Measurements from ENCODE around the gene DMRTC2. TPM values are rescaled to one million over a fixed set of nuclear protein-coding genes. Genes with fewer than 3 reads are reported as not detected.

The DMRTC2 gene
- total and polyA plus RNA-seq, 2 of the 8 experiments (the other 6 are each of a cell fraction or from before 2014, with no cell fraction given) = not detected

GRCh38 chr19:41799444-41800000, 45.3 kb upstream of the DMRTC2 start:
- Histone ChIP-seq H3K79me2 (ENCODE audit: control insufficient read depth in 1 of 2, insufficient read depth in 2 of 2, low read length in 2 of 2) (no peaks in the 10 kb centered on the region), H2BK120ac (replicated peaks; ENCODE audit: low read depth, low read length) (no peak overlapping the region), H3K27ac (ENCODE audit: low read depth, low read length) (no peak overlapping the region), H4K91ac (replicated peaks; ENCODE audit: insufficient read length, low read length) (no peak overlapping the region), H3K9ac (replicated peaks in 1 of 4; ENCODE audit: extremely low read depth in 1 of 4, low read depth in 3 of 4, low read length in 3 of 4) (no peak overlapping the region), H3K14ac (ENCODE audit: insufficient read length) (no peak overlapping the region), H4K20me1 (replicated peaks in 1 of 2; ENCODE audit: control insufficient read depth in 1 of 2, insufficient read depth in 2 of 2, low read length in 2 of 2) (no peaks in the 10 kb centered on the region), H3K18ac (ENCODE audit: extremely low read depth, low read length) (no peak overlapping the region), H4K5ac (ENCODE audit: insufficient read length, low read depth, low read length) (no peak overlapping the region), H2AFZ (ENCODE audit: low read length) (no peak overlapping the region), H2BK15ac (ENCODE audit: low read length) (no peak overlapping the region), H3K56ac (replicated peaks; ENCODE audit: insufficient read length, low read depth, low read length) (no peak overlapping the region), H3K4ac (replicated peaks; ENCODE audit: insufficient read length, low read depth, low read length) (no peak overlapping the region), H3K79me1 (ENCODE audit: low read depth, low read length) (no peaks in the 10 kb centered on the region), H2BK12ac (ENCODE audit: low read depth, low read length) (no peak overlapping the region), H3K9me3 (ENCODE audit: insufficient read depth in 2 of 2, low read depth in 1 of 2, low read length in 1 of 2) (peaks cover 36 to 59% of the 10 kb centered on the region in 2 experiments), H2BK20ac (ENCODE audit: low read length) (no peak overlapping the region), H2AK5ac (ENCODE audit: low read depth, low read length) (no peak overlapping the region), H2BK5ac (ENCODE audit: low read depth, low read length) (no peak overlapping the region), H3K4me1 (replicated peaks in 1 of 4; ENCODE audit: control insufficient read depth in 3 of 4, insufficient read depth in 4 of 4, low read length in 3 of 4) (no peaks in the 10 kb centered on the region), H3K4me3 (ENCODE audit: extremely low read depth in 1 of 4, insufficient read depth in 2 of 4, low read depth in 3 of 4, low read length in 4 of 4) (no peak overlapping the region), H3K36me3 (ENCODE audit: control insufficient read depth in 2 of 4, insufficient read depth in 4 of 4, low read length in 3 of 4) (no peaks in the 10 kb centered on the region), H3K23ac (ENCODE audit: insufficient read length) (no peak overlapping the region), H3K23me2 (ENCODE audit: low read depth, low read length) (no peaks in the 10 kb centered on the region), H3K4me2 (ENCODE audit: insufficient read depth in 1 of 2, low read depth in 2 of 2, low read length in 2 of 2) (no peak overlapping the region), H4K8ac (ENCODE audit: extremely low read depth, insufficient read depth, low read length) (no peak overlapping the region), H3K27me3 (replicated peaks in 1 of 4; ENCODE audit: control insufficient read depth in 3 of 4, extremely low read depth in 1 of 4, insufficient read depth in 3 of 4, low read length in 3 of 4) (no peaks in the 10 kb centered on the region)
- FAIRE-seq (no peak), DNase-seq (ENCODE audit: low read depth in 1 of 2, low spot score in 2 of 2) (no peak)
- POLR2A ChIA-PET (ENCODE audit: partially characterized antibody) = no interaction called here
- WGBS, 2 experiments (ENCODE audit: extremely low coverage in 1 of 2, insufficient coverage in 1 of 2, insufficient read length in 1 of 2, insufficient replicate concordance in 2 of 2, low coverage in 1 of 2, low lambda C conversion rate in 2 of 2, missing lambda C conversion rate in 1 of 2) = 83% methylated on average over 9 of the region's 9 CpGs; no CpG with 5 or more reads in 1 of the 2 experiments
- CTCF ChIA-PET (ENCODE audit: partially characterized antibody) = interaction anchor here (1.0 kb wide), 1 partner anchor 229 kb away, joined by 3 read pairs; no protein-coding TSS in a partner anchor
- TF ChIP-seq BACH1 (IDR thresholded peaks at IDR 0.05; ENCODE audit: low read length) = no peak
- TF ChIP-seq TAF1 (IDR thresholded peaks at IDR 0.05; ENCODE audit: low read depth, low read length) = no peak
- TF ChIP-seq GABPA (IDR thresholded peaks at IDR 0.05; ENCODE audit: borderline replicate concordance, insufficient read depth, low read length) = no peak
- TF ChIP-seq EZH2 (IDR thresholded peaks at IDR 0.05; ENCODE audit: low read depth, low read length, severe bottlenecking) = no peak
- TF ChIP-seq, protein P1, sequence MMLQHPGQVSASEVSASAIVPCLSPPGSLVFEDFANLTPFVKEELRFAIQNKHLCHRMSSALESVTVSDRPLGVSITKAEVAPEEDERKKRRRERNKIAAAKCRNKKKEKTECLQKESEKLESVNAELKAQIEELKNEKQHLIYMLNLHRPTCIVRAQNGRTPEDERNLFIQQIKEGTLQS (IDR thresholded peaks at IDR 0.05; ENCODE audit: insufficient read depth, low read depth, low read length) = no peak
- TF ChIP-seq GTF2F1 (IDR thresholded peaks at IDR 0.05; ENCODE audit: borderline replicate concordance, low read depth, low read length) = no peak
- TF ChIP-seq SP2 (IDR thresholded peaks at IDR 0.05; ENCODE audit: low read length) = no peak
